ENCODE results near the gene DGKK.

GRCh38 chrX:50450324-50450723 lies 20.3 kb downstream of the DGKK start:
- TF ChIP-seq CTCF (IDR thresholded peaks at IDR 0.05) (no peak), POLR2A (IDR thresholded peaks at IDR 0.05) (no peak)

Measured in Peyer's patch (tissue), 4 donors.